Body of pancreas (tissue), 4 donors: Measurements from ENCODE around the gene ARID4B. TPM values are rescaled to one million over a fixed set of nuclear protein-coding genes. Genes with fewer than 3 reads are reported as not detected.

ENCODE experiments used
- ATAC-seq: fragments of 150-250 bp; one replicate; pipeline ENCODE4 v1.9.1; 2016
- DNase-seq, 4 donors: peaks; one replicate each; pipeline ENCODE4 v3.0.0-alpha.2; 2019
- H3K27ac ChIP-seq, 4 donors: fragments of 200-600 bp; sonication (generic); 1 replicate in 3 of 4; 2 replicates in 1 of 4; pipeline versions ENCODE4 v1.5.1 to v1.6.1; 2016 to 2019; ENCODE audit warnings: mild to moderate bottlenecking in 1 of 4, mixed read lengths in 1 of 4, moderate library complexity in 1 of 4
- H3K27me3 ChIP-seq, 2 donors: fragments of 200-600 bp; sonication (generic); one replicate each; pipeline ENCODE4 v1.6.0; 2016; ENCODE audit warnings: mild to moderate bottlenecking in 1 of 2
- H3K36me3 ChIP-seq, 2 donors: fragments of 200-600 bp; sonication (generic); replicated peaks in 1 of 2; 2 replicates each; pipeline ENCODE4 v1.5.1; 2016; ENCODE audit warnings: low read depth in 2 of 2; ENCODE audit not compliant: insufficient read depth in 1 of 2
- H3K4me1 ChIP-seq: fragments of 200-600 bp; sonication (generic); one replicate; pipeline ENCODE4 v1.6.0; 2016
- H3K4me3 ChIP-seq, 2 donors: fragments of 200-600 bp; sonication (generic); 1 replicate in 1 of 2; 2 replicates in 1 of 2; pipeline ENCODE4 v1.5.1; 2016 to 2019
- H3K9me3 ChIP-seq, 3 donors: fragments of 200-600 bp; sonication (generic); 1 replicate in 2 of 3; 2 replicates in 1 of 3; pipeline ENCODE4 v1.5.1; 2016
- POLR2A ChIP-seq, 3 donors: fragments of 450-650 bp; IDR thresholded peaks; one replicate each; pipeline ENCODE4 v1.6.1; 2016; ENCODE audit warnings: antibody characterized with exemption in 3 of 3, mild to moderate bottlenecking in 2 of 3
- WGBS, 2 donors: methylation state at CpG; one replicate each; pipeline ENCODE4 v1.1.5; 2017; 5-methylcytosine and 5-hydroxymethylcytosine counted together
- intact Hi-C: fragments of 100-400 bp; cut with DNase I; formaldehyde crosslinking; loops from one replicate; pipeline ENCODE4 v1.15.1; 2023
- total RNA-seq, 2 donors: library from RNA; depleted of rRNA; stranded (reverse); fragments of >200 nt; gene quantifications; one replicate each; pipeline ENCODE4 v1.1.0, GENCODE V29; 2016
- TF ChIP-seq, protein P1 (sequence below), 7 experiments: fragments of 450-650 bp in 4 of 7; fragments of 200-600 bp in 3 of 7; sonication (generic) in 3 of 7; IDR thresholded peaks; one replicate each; pipeline ENCODE4 v1.5.1; 2016 to 2019; ENCODE audit warnings: antibody characterized with exemption in 7 of 7

The ARID4B gene
- total RNA-seq, 2 donors from 2014 or later: 27.7 to 35.3 TPM

DNA sequence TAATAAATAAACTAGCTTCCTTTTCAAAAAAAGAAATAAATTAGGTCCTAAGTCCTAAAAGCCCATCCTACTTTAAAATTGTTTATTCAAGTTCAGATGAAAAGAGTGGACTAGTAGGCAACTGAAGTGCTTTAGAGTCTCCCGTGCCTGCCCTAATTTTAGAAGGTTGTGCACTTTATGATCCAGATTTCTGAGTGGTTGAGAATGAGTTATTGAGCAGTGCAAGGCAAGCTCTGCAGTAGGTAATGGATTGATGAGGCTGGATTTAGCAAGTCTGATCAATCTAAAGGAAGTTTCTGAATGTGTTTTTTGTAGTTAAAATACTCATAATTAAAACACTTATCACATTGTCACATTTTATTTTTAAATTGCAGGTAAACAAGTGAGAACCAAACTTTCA lies 13.4 kb upstream of the ARID4B start:
- Histone ChIP-seq H3K9me3 (no peaks in the 10 kb centered on the region), H3K4me3 (no peak overlapping the region), H3K27me3 (no peaks in the 10 kb centered on the region), H3K4me1 (peaks cover 7% of the 10 kb centered on the region), H3K27ac (peak overlapping the region in 1 of 4 donors; percentile 24), H3K36me3 (peaks cover 0 to 2% of the 10 kb centered on the region in 2 donors)
- ATAC-seq: no peak
- WGBS, 2 donors: 30 to 44% methylated on average over 1 of the region's 1 CpG
- TF ChIP-seq, protein P1, sequence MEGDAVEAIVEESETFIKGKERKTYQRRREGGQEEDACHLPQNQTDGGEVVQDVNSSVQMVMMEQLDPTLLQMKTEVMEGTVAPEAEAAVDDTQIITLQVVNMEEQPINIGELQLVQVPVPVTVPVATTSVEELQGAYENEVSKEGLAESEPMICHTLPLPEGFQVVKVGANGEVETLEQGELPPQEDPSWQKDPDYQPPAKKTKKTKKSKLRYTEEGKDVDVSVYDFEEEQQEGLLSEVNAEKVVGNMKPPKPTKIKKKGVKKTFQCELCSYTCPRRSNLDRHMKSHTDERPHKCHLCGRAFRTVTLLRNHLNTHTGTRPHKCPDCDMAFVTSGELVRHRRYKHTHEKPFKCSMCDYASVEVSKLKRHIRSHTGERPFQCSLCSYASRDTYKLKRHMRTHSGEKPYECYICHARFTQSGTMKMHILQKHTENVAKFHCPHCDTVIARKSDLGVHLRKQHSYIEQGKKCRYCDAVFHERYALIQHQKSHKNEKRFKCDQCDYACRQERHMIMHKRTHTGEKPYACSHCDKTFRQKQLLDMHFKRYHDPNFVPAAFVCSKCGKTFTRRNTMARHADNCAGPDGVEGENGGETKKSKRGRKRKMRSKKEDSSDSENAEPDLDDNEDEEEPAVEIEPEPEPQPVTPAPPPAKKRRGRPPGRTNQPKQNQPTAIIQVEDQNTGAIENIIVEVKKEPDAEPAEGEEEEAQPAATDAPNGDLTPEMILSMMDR (IDR thresholded peaks at IDR 0.05): no peak
- no peak for TF ChIP-seq POLR2A (IDR thresholded peaks at IDR 0.05)
- DNase-seq: no peak
- intact Hi-C loops: no loop called here

DNA sequence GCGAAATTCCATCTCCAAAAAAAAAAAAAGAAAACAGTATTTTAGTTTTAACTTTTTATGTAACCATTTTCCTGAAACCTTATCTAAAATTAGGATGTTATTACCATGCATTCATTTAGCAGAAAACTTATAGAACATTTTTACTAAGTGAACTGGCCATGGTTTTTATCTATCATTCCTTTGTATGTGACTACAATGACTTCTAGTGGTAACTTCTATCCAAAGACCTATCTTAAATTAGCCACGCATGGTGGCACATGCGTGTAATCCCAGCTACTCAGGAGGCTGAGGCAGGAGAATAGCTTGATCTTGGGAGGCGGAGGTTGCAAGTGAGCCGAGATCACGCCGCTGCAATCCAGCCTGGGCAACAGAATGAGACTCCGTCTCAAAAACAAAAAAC lies 11.8 kb upstream of the ARID4B start:
- Histone ChIP-seq H3K27me3 (no peaks in the 10 kb centered on the region), H3K36me3 (peaks cover 0 to 2% of the 10 kb centered on the region in 2 donors), H3K9me3 (no peaks in the 10 kb centered on the region), H3K4me3 (no peak overlapping the region), H3K27ac (no peak overlapping the region), H3K4me1 (peaks cover 7% of the 10 kb centered on the region)
- TF ChIP-seq, protein P1 (IDR thresholded peaks at IDR 0.05): peak in 1 of 7 experiments; percentile 12
- no peak for TF ChIP-seq POLR2A (IDR thresholded peaks at IDR 0.05)
- intact Hi-C loops: no loop called here
- ATAC-seq: no peak
- WGBS, 2 donors: 75 to 85% methylated on average over 8 of the region's 8 CpGs
- DNase-seq: no peak

DNA sequence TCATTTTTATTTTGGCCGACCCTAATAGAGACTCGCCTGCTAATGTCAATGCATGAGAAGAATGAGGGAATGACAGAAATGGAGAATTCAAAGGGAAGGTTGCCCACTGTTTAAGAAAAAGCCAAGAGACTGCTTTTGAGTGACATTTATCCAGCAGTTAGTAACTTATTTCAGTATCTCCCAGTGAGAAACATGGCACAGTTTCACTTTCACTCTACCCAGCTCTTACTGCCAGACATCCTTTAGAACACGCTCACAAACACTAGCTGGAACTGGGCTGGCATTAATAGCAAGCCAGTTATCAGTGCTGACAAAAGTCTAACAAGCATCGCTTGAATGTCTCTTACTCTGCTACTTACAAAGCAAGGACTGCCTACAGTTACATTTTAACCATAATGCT lies 8.9 kb upstream of the ARID4B start:
- ATAC-seq: no peak
- H3K27ac ChIP-seq: peak overlapping the region in 2 of 4 donors; percentile 19 to 66
- TF ChIP-seq, protein P1 (IDR thresholded peaks at IDR 0.05): no peak
- H3K9me3 ChIP-seq: no peaks in the 10 kb centered on the region
- peak in 1 of 4 donors; percentile 30 for DNase-seq
- 83 to 93% methylated on average over 4 of the region's 4 CpGs for WGBS, 2 donors
- no peaks in the 10 kb centered on the region for H3K27me3 ChIP-seq
- peaks cover 0 to 2% of the 10 kb centered on the region in 2 donors for H3K36me3 ChIP-seq
- intact Hi-C loops: no loop called here
- H3K4me3 ChIP-seq: no peak overlapping the region
- H3K4me1 ChIP-seq: peaks cover 13% of the 10 kb centered on the region

DNA sequence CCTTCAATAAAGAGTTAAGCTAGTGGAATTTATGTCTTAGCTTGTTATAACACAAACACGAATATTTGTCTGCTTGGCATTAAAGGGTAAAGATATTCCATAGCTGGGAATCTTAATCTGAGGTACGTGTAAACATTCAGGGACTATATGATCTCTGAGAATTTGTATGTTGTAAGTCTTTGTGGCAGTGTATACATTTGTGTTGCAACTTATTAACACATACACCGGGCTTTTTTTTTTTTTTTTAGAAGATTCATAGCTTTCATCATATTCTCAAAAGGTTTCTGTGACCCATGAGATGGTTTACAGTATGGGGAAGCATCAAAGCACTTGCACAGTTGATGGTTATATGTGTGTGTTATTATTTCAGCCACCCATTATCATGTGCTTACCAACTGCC lies 3.4 kb upstream of the ARID4B start:
- no peak overlapping the region for H3K27ac ChIP-seq
- no peaks in the 10 kb centered on the region for H3K9me3 ChIP-seq
- WGBS, 2 donors: 22 to 28% methylated on average over 3 of the region's 3 CpGs
- no peak overlapping the region for H3K4me3 ChIP-seq
- intact Hi-C loops: no loop called here
- DNase-seq (no peak), ATAC-seq (no peak)
- TF ChIP-seq POLR2A (IDR thresholded peaks at IDR 0.05): no peak
- TF ChIP-seq, protein P1 (IDR thresholded peaks at IDR 0.05): no peak
- H3K36me3 ChIP-seq: no peaks in the 10 kb centered on the region
- no peaks in the 10 kb centered on the region for H3K27me3 ChIP-seq
- H3K4me1 ChIP-seq: peaks cover 36% of the 10 kb centered on the region

DNA sequence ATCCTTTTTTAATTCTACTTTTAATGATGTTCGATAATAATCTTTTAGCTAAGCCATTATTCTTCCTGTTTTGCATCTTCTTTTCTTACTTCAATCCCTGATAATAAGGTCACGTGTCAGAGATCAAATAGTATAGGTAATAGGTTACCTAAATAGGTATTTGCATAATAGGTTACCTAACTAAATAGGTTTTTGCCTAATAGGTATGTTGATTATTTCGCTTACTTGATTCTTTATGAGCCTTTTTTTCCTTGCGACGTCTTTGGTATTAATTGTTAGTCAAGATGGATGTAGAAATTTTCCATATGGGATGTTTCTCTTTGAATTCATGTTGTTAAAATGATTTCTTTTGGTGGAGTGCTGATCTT lies 2.9 kb upstream of the ARID4B start:
- Histone ChIP-seq H3K27ac (no peak overlapping the region), H3K36me3 (no peaks in the 10 kb centered on the region), H3K4me1 (peaks cover 41% of the 10 kb centered on the region), H3K4me3 (no peak overlapping the region), H3K9me3 (no peaks in the 10 kb centered on the region), H3K27me3 (no peaks in the 10 kb centered on the region)
- ATAC-seq (no peak), DNase-seq (no peak)
- WGBS, 2 donors: 79 to 80% methylated on average over 5 of the region's 5 CpGs
- TF ChIP-seq, protein P1 (IDR thresholded peaks at IDR 0.05): no peak
- no peak for TF ChIP-seq POLR2A (IDR thresholded peaks at IDR 0.05)
- intact Hi-C loops: no loop called here
